Myocyte (in vitro differentiated cells): ENCODE data around the gene PLCG2. TPM values are rescaled to one million over a fixed set of nuclear protein-coding genes. Genes with fewer than 3 reads are reported as not detected.
"Not testable (repeated sequence)": the region's sequence is repeated elsewhere in the genome, so short reads cannot be mapped to it uniquely, and the experiment has no call there.

Experiments used
- DNase-seq: peaks from one replicate; pipeline ENCODE4 v3.0.0-alpha.2; 2012; ENCODE audit warnings: low read depth
- total RNA-seq: library from RNA; depleted of rRNA; stranded (reverse); fragments of >200 nt; gene quantifications from 2 replicates; pipeline ENCODE4 v1.2.3, GENCODE V29; 2014

The PLCG2 gene
- total RNA-seq, 1 donor from 2014 or later: 0.11 TPM

DNA sequence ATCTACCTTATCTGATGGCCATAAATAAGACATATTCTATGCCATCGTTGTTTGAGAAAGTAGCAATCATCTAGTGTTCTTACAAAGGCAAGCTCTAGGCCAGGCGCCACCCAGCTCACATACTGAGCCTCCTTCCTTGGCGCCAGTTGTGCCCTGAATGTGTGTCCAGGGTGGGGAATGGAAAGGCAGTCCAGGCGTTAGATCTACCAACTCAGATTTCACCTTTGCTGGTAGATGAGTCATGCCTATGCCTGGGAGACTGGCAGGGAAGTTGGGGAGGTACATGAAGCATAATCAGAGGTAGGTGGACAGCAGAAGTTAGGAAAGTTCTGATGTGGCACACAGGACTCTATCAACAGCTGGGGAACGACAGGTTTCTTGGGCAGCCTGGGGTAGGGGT, 208.6 kb downstream of the PLCG2 start:
- peak; percentile 21 for DNase-seq

- DNase-seq: no peak
Measured at GRCh38 chr16:81992859-81993258, 213.8 kb downstream of the PLCG2 start.

GRCh38 chr16:81994485-81994884, 215.4 kb downstream of the PLCG2 start:
- no peak for DNase-seq

GRCh38 chr16:81995651-81996050, 216.6 kb downstream of the PLCG2 start:
- DNase-seq: no peak

DNA sequence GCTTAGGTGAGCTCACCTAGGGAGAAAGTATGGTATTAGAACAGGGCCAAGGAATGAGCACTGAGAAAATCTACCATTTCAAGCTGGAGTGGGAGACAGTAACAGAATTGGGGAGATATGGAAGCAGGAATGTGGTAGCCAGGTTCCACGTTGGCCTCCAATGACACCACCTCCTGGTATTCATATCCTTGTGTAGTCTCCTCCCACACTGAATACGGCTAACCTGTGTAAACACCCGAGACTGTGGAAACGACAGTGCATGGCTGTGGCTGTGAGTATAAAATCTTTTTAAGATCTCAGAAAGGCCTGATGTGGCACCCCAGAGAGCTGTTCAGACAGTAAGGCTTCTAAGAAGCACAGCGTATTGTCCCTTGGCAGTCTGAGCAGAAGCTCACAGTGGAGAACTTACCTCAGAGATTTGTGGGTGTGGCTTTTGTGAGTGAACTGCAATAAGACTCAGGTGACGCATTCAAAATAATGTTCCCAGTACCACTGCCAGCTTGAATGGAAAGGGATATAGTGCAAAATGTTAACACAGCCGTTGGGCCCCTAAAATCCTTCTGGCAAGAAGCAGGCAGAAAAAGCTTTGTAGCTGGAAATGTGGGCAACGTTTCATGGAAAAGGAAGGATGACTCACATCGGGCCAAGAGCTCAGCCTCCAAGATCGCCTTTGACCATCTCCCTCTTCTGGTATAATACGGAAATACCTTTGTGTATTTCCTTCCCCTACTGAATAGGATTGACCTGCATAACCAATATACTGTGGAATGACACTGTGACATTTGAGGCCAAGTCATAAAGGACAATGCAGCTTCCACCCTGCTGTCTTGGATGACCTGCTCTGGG, 217.8 kb downstream of the PLCG2 start:
- DNase-seq: peak; percentile 74

GRCh38 chr16:81997738-81998137, 218.6 kb downstream of the PLCG2 start:
- peak; percentile 70 for DNase-seq

DNA sequence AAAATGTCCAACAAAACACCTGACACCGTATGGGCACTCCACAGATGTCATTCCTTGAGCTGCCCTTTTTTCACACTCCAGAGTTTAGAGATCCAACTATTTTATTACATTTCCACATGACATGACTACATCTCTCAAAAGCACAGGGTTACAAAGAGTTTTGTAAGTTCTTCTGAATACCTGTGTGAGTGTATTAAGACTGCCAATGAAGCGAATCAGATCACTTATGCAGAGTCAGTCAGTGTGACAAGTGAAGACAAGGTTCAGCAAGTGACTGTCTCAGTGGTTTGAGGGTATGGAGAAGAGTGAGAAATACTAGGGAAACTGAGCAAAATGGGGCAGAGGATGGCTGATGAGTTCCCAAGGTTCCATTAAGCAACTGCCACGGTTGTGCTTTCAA, 223.7 kb downstream of the PLCG2 start:
- no peak for DNase-seq

DNA sequence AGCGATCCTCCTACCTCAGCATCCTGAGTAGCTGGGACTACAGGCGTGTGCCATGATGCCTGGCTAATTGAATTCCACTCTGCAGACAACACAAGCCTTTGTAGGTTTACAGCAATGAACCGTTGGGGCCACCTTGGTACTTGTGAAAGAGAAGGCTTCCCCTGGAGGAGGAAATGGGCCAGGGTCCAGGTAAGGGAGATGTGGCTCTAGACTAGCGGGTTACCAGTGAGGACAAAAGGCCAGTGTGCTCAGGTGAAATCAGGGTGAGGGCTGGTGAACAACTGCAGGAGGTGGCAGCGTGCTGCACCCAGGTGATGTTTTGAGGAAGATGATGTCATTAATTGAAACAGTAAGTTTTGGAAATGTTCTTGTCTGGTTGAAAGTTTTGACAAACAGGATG, 225.5 kb downstream of the PLCG2 start:
- DNase-seq: no peak

DNA sequence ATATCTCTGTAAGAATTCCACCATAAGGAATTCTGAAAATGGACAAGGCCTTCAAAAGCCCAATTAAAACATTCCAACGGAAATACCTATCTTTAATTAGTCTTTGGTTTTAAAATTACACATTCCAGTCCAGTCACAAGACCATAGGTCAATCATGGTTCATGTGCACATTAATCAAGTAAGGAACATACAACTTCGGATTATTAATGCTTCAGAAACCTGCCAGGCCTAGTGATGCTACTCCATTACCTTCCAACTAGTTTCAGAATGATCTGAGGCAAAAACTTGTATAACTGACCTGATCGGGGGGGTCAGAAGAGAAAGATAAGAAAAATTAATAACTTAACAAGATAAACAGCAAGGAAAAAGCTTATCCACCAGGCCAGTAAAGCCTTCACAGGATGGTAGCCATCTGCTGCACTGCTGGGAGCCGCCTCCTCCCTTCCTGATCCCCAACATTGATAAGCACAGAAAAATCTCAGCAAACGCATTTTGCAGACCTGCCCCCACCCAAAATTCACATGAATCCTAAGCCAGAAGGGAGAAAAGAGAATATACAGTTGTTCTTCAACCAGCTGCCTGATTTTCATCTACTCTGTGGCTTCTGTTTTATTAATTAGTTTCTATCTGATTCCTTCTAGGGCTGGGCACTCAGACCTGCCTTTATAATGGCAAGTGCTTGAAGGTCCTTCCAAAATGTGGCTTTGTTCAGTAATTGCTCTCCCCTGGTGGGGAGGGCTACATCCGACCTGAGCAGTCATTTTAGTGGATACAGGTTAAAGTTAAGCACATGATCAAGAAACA, 226.1 kb downstream of the PLCG2 start:
- DNase-seq: no peak

DNA sequence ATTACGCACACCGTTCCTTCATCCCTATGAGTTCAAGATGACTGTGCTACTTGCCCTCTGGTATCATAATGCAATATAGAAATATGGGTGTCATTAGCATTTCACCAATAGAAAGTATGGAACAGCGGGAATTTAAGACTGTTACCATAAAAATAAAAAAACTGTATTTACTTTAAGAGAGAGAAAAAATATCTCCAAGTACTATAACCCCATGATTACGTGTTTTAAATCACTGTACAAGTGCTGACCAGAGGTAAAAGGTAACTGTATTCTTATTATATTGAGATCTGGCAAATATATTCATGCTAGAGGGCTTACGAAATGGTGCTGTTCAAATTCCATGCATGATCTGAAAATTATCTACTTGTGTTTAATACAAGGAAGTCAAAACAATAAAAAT, 226.9 kb downstream of the PLCG2 start:
- no peak for DNase-seq

- no peak for DNase-seq
Measured at GRCh38 chr16:82007189-82007588, 228.1 kb downstream of the PLCG2 start.

DNA sequence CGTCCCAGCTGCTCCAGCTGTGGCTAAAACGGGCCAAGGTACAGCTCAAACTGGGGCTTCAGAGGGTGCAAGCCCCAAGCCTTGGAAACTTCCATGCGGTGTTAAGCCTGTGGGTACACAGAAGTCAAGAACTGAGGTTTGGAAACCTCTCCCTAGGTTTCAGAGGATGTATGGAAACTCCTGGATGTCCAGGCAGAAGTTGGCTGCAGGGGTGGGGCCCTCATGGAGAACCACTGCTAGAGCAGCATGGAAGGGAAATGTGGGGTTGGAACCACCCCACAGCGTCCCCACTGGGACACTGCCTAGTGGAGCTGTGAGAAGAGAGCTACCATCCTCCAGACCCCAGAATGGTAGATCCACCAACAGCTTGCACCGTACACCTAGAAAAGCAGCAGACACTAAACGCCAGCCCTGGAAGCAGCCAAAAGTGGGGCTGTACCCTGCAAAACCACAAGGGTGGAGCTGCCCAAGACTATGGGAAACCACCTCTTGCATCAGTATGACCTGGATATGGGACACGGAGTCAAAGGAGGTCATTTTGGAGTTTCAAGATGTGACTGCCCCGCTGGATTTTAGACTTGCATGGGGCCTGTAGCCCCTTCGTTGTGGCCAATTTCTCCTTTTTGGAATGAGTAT, 230.0 kb downstream of the PLCG2 start:
- no peak for DNase-seq

- DNase-seq: not testable (repeated sequence)
Measured at GRCh38 chr16:82009789-82010188, 230.7 kb downstream of the PLCG2 start.

DNA sequence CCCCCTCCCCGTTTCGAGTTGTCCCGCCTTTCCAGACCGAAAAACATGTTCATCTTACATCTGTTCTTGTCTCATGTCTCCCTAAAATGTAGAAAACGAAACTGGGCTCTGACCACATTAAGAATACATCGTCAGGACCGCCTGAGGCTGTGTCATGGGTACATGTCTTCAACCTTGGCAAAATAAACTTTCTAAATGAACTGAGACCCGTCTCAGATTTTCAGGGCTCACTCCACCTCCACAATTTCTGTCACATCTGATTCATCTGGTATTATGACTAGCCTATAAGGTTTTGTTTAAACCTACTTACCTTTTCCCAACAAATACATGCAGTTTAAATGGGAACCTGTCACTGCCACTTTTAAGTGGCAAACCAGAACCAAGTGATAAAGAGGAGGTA, 231.6 kb downstream of the PLCG2 start:
- DNase-seq: no peak

- DNase-seq: peak; percentile 38
Measured at GRCh38 chr16:82011199-82011641, 232.1 kb downstream of the PLCG2 start, which contains the start of gene SDR42E1. Gene SDR42E1, minus strand, starts transcription at chr16:82011470. Its CDS starts 10,612 bp downstream, at chr16:82000858.

Other genes with a start within 250 kb of the PLCG2 start
- 0.62 and 1.0 TPM in 2 replicates for gene SDR42E1, start 232.2 kb downstream of the PLCG2 start, total RNA-seq